A673 (cell line): ENCODE data around the gene LDB2.

Source experiments
- EZH2 ChIP-seq: fragments of 200-600 bp; sonication (generic); IDR thresholded peaks from 2 replicates; pipeline ENCODE4 v1.6.1; 2017; ENCODE audit warnings: borderline replicate concordance, low read depth, mild to moderate bottlenecking, mixed read lengths, antibody characterized with exemption, low read length; ENCODE audit not compliant: poor library complexity, severe bottlenecking
- TF ChIP-seq, protein P1 (sequence below): fragments of 300-800, 200-600 bp; sonication (generic); conservative IDR thresholded peaks from 2 replicates; pipeline ENCODE4 v1.5.1; 2017; ENCODE audit warnings: low read depth, mild to moderate bottlenecking, antibody characterized with exemption, low read length, moderate library complexity, mixed read lengths

DNA sequence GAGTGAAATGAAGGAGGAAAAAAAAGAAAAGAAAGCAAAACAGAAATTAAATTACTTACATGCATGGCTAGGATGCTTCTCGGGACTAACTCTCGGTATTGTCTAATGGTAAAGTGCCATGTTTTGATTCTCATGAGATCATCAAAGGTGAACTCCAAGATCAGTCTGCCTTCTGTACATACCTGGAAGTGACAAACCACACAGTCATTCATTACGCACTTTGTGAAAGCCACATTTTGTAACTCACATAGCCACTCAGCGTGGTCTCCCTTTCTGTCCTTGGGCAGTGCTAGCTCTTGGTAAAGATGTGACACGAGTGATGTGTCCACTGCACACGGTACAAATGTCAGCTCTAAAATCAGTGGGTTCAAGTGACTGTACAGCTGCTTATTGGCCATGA is 309.8 kb downstream of the LDB2 start:
- TF ChIP-seq, protein P1, sequence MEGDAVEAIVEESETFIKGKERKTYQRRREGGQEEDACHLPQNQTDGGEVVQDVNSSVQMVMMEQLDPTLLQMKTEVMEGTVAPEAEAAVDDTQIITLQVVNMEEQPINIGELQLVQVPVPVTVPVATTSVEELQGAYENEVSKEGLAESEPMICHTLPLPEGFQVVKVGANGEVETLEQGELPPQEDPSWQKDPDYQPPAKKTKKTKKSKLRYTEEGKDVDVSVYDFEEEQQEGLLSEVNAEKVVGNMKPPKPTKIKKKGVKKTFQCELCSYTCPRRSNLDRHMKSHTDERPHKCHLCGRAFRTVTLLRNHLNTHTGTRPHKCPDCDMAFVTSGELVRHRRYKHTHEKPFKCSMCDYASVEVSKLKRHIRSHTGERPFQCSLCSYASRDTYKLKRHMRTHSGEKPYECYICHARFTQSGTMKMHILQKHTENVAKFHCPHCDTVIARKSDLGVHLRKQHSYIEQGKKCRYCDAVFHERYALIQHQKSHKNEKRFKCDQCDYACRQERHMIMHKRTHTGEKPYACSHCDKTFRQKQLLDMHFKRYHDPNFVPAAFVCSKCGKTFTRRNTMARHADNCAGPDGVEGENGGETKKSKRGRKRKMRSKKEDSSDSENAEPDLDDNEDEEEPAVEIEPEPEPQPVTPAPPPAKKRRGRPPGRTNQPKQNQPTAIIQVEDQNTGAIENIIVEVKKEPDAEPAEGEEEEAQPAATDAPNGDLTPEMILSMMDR, result no peak
- TF ChIP-seq EZH2, result no peak
